H1 (cell line): ENCODE results near the gene ITGA5. TPM values are rescaled to one million over a fixed set of nuclear protein-coding genes. Genes with fewer than 3 reads are reported as not detected.
A peak's percentile ranks its signal among the peaks of the same experiment; 100 is the strongest.

Source experiments
- CTCF ChIA-PET: fragments of 300-600 bp; sonication (Branson Sonifier 250); formaldehyde crosslinking; loops from one replicate; lab custom pipeline; 2021; ENCODE audit not compliant: partially characterized antibody; lab: Charles Lee
- POLR2A ChIA-PET: fragments of 300-600 bp; sonication (Branson Sonifier 250); formaldehyde crosslinking; loops from one replicate; lab custom pipeline; 2021; ENCODE audit warnings: inconsistent platforms; ENCODE audit not compliant: partially characterized antibody; lab: Charles Lee
- DNase-seq, 2 experiments: peaks; one replicate each; pipeline versions ENCODE4 v3.0.0 to v3.0.0-alpha.2; 2010 to 2022; ENCODE audit warnings: low spot score in 2 of 2, low read depth in 1 of 2, mixed read lengths in 1 of 2
- FAIRE-seq: peaks from 2 replicates; lab custom pipeline; 2011; peaks lifted over from hg19 to GRCh38; lab: Jason Lieb, UNC
- H2AFZ ChIP-seq: 2 replicates; pipeline ENCODE4 v1.8.1; 2012; ENCODE audit warnings: low read length, inconsistent platforms
- H2AK5ac ChIP-seq: 2 replicates; pipeline ENCODE4 v1.6.1; 2013; ENCODE audit warnings: low read depth, low read length
- H2BK120ac ChIP-seq: replicated peaks from 2 replicates; pipeline ENCODE3; 2013; ENCODE audit warnings: low read depth, low read length, inconsistent platforms
- H2BK12ac ChIP-seq: 2 replicates; pipeline ENCODE4 v1.6.1; 2013; ENCODE audit warnings: low read depth, low read length
- H2BK15ac ChIP-seq: 2 replicates; pipeline ENCODE4 v1.6.1; 2013; ENCODE audit warnings: low read length
- H2BK20ac ChIP-seq: 2 replicates; pipeline ENCODE4 v1.6.1; 2013; ENCODE audit warnings: low read length
- H2BK5ac ChIP-seq: 2 replicates; pipeline ENCODE4 v1.6.1; 2013; ENCODE audit warnings: low read depth, low read length
- H3K14ac ChIP-seq: 2 replicates; pipeline ENCODE4 v1.6.1; 2013; ENCODE audit warnings: inconsistent platforms; ENCODE audit not compliant: insufficient read length
- H3K18ac ChIP-seq: 2 replicates; pipeline ENCODE4 v1.6.1; 2013; ENCODE audit warnings: low read length; ENCODE audit errors: extremely low read depth
- H3K23ac ChIP-seq: 2 replicates; pipeline ENCODE4 v1.6.1; 2013; ENCODE audit warnings: inconsistent platforms; ENCODE audit not compliant: insufficient read length
- H3K23me2 ChIP-seq: 2 replicates; pipeline ENCODE4 v1.6.1; 2013; ENCODE audit warnings: low read depth, low read length
- H3K27ac ChIP-seq: 2 replicates; pipeline ENCODE4 v1.6.1; 2011; ENCODE audit warnings: low read depth, low read length, inconsistent platforms
- H3K27me3 ChIP-seq, 4 experiments: replicated peaks in 1 of 4; 1 replicate in 1 of 4; 2 replicates in 3 of 4; pipeline versions ENCODE4 v1.6.1 to v1.8.1; 2011 to 2013; ENCODE audit warnings: low read length in 3 of 4, mild to moderate bottlenecking in 3 of 4, inconsistent platforms in 2 of 4, mixed read lengths in 2 of 4, moderate library complexity in 1 of 4; ENCODE audit not compliant: control insufficient read depth in 3 of 4, insufficient read depth in 3 of 4; ENCODE audit errors: extremely low read depth in 1 of 4
- H3K36me3 ChIP-seq, 4 experiments: 2 replicates each; pipeline versions ENCODE4 v1.6.1 to v1.8.1; 2011 to 2013; ENCODE audit warnings: mild to moderate bottlenecking in 4 of 4, low read length in 3 of 4, moderate library complexity in 2 of 4, control low read depth in 1 of 4, inconsistent platforms in 1 of 4; ENCODE audit not compliant: insufficient read depth in 4 of 4, control insufficient read depth in 2 of 4
- H3K4ac ChIP-seq: replicated peaks from 2 replicates; pipeline ENCODE3; 2013; ENCODE audit warnings: low read length, low read depth, mixed read lengths, inconsistent platforms; ENCODE audit not compliant: insufficient read length
- H3K4me1 ChIP-seq, 4 experiments: replicated peaks in 1 of 4; 1 replicate in 1 of 4; 2 replicates in 3 of 4; pipeline versions ENCODE4 v1.6.1 to v1.8.1; 2011 to 2013; ENCODE audit warnings: low read length in 3 of 4, inconsistent platforms in 2 of 4, mixed read lengths in 1 of 4; ENCODE audit not compliant: insufficient read depth in 4 of 4, control insufficient read depth in 3 of 4
- H3K4me2 ChIP-seq, 2 experiments: 2 replicates each; pipeline versions ENCODE4 v1.6.1 to v1.8.1; 2011 to 2013; ENCODE audit warnings: low read depth in 2 of 2, low read length in 2 of 2, control low read depth in 1 of 2, inconsistent platforms in 1 of 2, mild to moderate bottlenecking in 1 of 2; ENCODE audit not compliant: insufficient read depth in 1 of 2
- H3K4me3 ChIP-seq, 4 experiments: fragments of 200-600, 300-600 bp in 1 of 4; sonication (generic), shearing (Covaris generic), sonication (Bioruptor Twin) in 1 of 4; 2 replicates each; pipeline versions ENCODE4 v1.5.1 to v1.8.1; 2011 to 2016; ENCODE audit warnings: low read length in 4 of 4, low read depth in 3 of 4, control low read depth in 2 of 4, inconsistent platforms in 2 of 4, mild to moderate bottlenecking in 2 of 4, mixed read lengths in 1 of 4, moderate library complexity in 1 of 4; ENCODE audit not compliant: insufficient read depth in 2 of 4; ENCODE audit errors: extremely low read depth in 1 of 4
- H3K56ac ChIP-seq: replicated peaks from 2 replicates; pipeline ENCODE3; 2013; ENCODE audit warnings: low read depth, mild to moderate bottlenecking, mixed read lengths, low read length, inconsistent platforms; ENCODE audit not compliant: insufficient read length
- H3K79me1 ChIP-seq: 2 replicates; pipeline ENCODE4 v1.6.1; 2013; ENCODE audit warnings: low read depth, low read length, control low read depth
- H3K79me2 ChIP-seq, 2 experiments: 2 replicates each; pipeline versions ENCODE4 v1.6.1 to v1.8.1; 2012 to 2013; ENCODE audit warnings: low read length in 2 of 2, mild to moderate bottlenecking in 2 of 2, inconsistent platforms in 1 of 2; ENCODE audit not compliant: insufficient read depth in 2 of 2, control insufficient read depth in 1 of 2
- H3K9ac ChIP-seq, 4 experiments: replicated peaks in 1 of 4; 1 replicate in 1 of 4; 2 replicates in 3 of 4; pipeline versions ENCODE4 v1.6.1 to v1.8.1; 2011 to 2013; ENCODE audit warnings: low read depth in 3 of 4, low read length in 3 of 4, control low read depth in 2 of 4, mild to moderate bottlenecking in 2 of 4, moderate library complexity in 2 of 4, inconsistent platforms in 1 of 4; ENCODE audit errors: extremely low read depth in 1 of 4
- H3K9me3 ChIP-seq, 2 experiments: 2 replicates each; pipeline versions ENCODE4 v1.6.1 to v1.8.1; 2012 to 2013; ENCODE audit warnings: mild to moderate bottlenecking in 2 of 2, moderate library complexity in 2 of 2, control low read depth in 1 of 2, inconsistent platforms in 1 of 2, low read depth in 1 of 2, low read length in 1 of 2, mixed read lengths in 1 of 2; ENCODE audit not compliant: insufficient read depth in 2 of 2
- H4K20me1 ChIP-seq, 2 experiments: replicated peaks in 1 of 2; 2 replicates each; pipeline versions ENCODE3 to v1.8.1; 2011 to 2013; ENCODE audit warnings: inconsistent platforms in 2 of 2, low read length in 2 of 2, mild to moderate bottlenecking in 1 of 2; ENCODE audit not compliant: insufficient read depth in 2 of 2, control insufficient read depth in 1 of 2
- H4K5ac ChIP-seq: 2 replicates; pipeline ENCODE4 v1.6.1; 2013; ENCODE audit warnings: low read length, low read depth, mixed read lengths, inconsistent platforms; ENCODE audit not compliant: insufficient read length
- H4K8ac ChIP-seq: 2 replicates; pipeline ENCODE4 v1.8.0; 2013; ENCODE audit warnings: mild to moderate bottlenecking, moderate library complexity, low read length, inconsistent platforms; ENCODE audit not compliant: insufficient read depth; ENCODE audit errors: extremely low read depth
- H4K91ac ChIP-seq: replicated peaks from 2 replicates; pipeline ENCODE3; 2013; ENCODE audit warnings: low read length, mixed read lengths, inconsistent platforms; ENCODE audit not compliant: insufficient read length
- CREB1 ChIP-seq: IDR thresholded peaks from 2 replicates; pipeline ENCODE4 v1.6.1; 2012; ENCODE audit warnings: inconsistent platforms
- EZH2 ChIP-seq: fragments of 200-600 bp; sonication (generic); IDR thresholded peaks from 2 replicates; pipeline ENCODE4 v1.7.1; 2012; ENCODE audit warnings: low read depth, mild to moderate bottlenecking, moderate library complexity, low read length, inconsistent platforms; ENCODE audit not compliant: severe bottlenecking
- USF2 ChIP-seq: IDR thresholded peaks from 2 replicates; pipeline ENCODE4 v1.6.1; 2011; ENCODE audit warnings: low read length, improper control_type of control experiment
- WGBS, 2 experiments: shearing (Covaris generic) in 1 of 2; methylation state at CpG; one replicate each; pipeline versions ENCODE4 v1.1.6 to v1.1.7; 2013 to 2015; ENCODE audit warnings: low lambda C conversion rate in 2 of 2, mixed read lengths in 2 of 2, inconsistent platforms in 1 of 2, low coverage in 1 of 2, missing lambda C conversion rate in 1 of 2; ENCODE audit not compliant: insufficient replicate concordance in 2 of 2, insufficient coverage in 1 of 2, insufficient read length in 1 of 2; ENCODE audit errors: extremely low coverage in 1 of 2, missing lambda C conversion rate in 1 of 2; 5-methylcytosine and 5-hydroxymethylcytosine counted together
- polyA plus RNA-seq, 7 experiments: library from polyadenylated mRNA; depleted of rRNA in 3 of 7; stranded (reverse) in 5 of 7; unstranded in 2 of 7; fragments of >200 nt in 5 of 7; fragments of 200-250 nt in 2 of 7; gene quantifications; 1 replicate in 5 of 7; 2 replicates in 1 of 7; 4 replicates in 1 of 7; pipeline versions ENCODE4 v1.2.1 to v1.2.3, GENCODE V29; 2011 to 2013; ENCODE audit warnings: missing spikeins in 2 of 7, mixed read lengths in 2 of 7
- total RNA-seq: library from RNA; stranded (reverse); fragmentation: NEBNext Ultra II Directional; extraction: Animal tissue kit (Norgen Biotek cat#: 25700); gene quantifications from 2 replicates; pipeline ENCODE4 v1.2.1, GENCODE V29; 2021

ITGA5 gene
- total and polyA plus RNA-seq, 2 of the 8 experiments (the other 6 are each of a cell fraction or from before 2014, with no cell fraction given), result 11.6 to 19.4 TPM

DNA sequence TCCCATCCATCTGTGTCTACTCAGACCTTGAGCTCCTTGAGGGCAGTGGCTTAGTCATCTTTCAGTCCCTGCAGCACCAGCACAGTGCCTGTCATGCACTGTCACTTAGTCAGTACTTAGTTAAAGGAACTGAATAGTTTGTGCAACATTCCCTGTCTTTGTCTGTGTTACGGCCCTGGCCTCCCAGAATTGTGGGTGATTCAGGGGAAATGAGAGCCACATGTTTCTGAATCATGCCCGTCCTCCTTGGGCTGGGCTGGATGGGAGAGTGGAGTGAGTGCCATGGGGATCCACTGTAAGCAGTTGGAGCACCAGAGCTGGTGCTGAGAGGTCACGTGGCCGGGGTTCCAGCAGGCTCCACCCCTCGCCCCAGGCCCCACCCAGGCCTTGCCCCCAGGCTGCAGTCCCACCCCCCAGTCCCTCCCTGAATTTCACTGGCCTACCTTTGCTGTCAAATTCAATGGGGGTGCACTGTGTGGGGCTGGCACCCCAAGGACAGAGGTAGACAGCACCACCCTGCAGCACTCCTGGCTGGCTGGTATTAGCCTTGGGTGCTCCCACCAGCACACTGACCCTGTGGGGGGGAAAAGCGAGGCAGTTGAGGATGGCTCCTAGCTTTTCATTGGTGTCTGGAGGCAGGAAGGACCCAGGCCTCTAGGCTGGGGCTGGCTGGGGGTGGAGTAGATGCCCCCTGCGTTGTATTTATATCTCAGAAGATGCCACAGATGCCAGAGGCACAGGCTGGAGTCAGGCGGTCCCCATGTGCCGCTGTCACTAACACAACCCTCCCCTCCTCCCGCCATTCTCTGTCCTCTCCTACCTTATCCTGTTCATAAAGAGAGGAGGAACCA, 7.5 kb downstream of the ITGA5 start:
- CTCF ChIA-PET, result interaction anchor here (0.7 to 12.1 kb wide), 11 partner anchors 11 to 160 kb away, joined by 4 to 271 read pairs (median 5); partner anchors contain the start of gene ZNF385A
- Histone ChIP-seq H3K18ac (peak overlapping the region; percentile 38), H4K8ac (no peak overlapping the region), H3K56ac (no peak overlapping the region), H3K23me2 (no peaks in the 10 kb centered on the region), H3K4me3 (no peak overlapping the region), H3K79me1 (peaks cover 2% of the 10 kb centered on the region; the same call in 1 of the 2 replicates), H3K23ac (no peak overlapping the region), H3K36me3 (peaks cover 0 to 2% (median 0%) of the 10 kb centered on the region in 4 experiments; a peak in 3 of 8 replicates), H3K79me2 (no peaks in the 10 kb centered on the region), H3K4ac (no peak overlapping the region), H3K27ac (no peak overlapping the region), H4K91ac (no peak overlapping the region), H2BK120ac (no peak overlapping the region), H3K4me2 (no peak overlapping the region), H3K4me1 (peaks cover 0 to 7% (median 0%) of the 10 kb centered on the region in 4 experiments; a peak in 2 of 7 replicates), H2BK20ac (no peak overlapping the region), H2AK5ac (no peak overlapping the region), H3K14ac (no peak overlapping the region), H4K5ac (no peak overlapping the region), H3K27me3 (no peaks in the 10 kb centered on the region), H2BK5ac (no peak overlapping the region), H3K9ac (peak overlapping the region in 1 of 4 experiments; percentile 24; a peak in 1 of 7 replicates), H3K9me3 (no peaks in the 10 kb centered on the region), H2BK15ac (no peak overlapping the region)
- POLR2A ChIA-PET, result interaction anchor here (0.8 to 2.0 kb wide), 4 partner anchors 9 to 15 kb away, joined by 3 to 9 read pairs (median 4); no protein-coding TSS in a partner anchor
- FAIRE-seq (no peak), DNase-seq (peak in 1 of 2 experiments; percentile 67)
- WGBS, 2 experiments, result 67% methylated on average over 7 of the region's 10 CpGs; no CpG with 5 or more reads in 1 of the 2 experiments
- no peak for TF ChIP-seq EZH2
- TF ChIP-seq CREB1, result no peak
- peak; percentile 72 for TF ChIP-seq USF2
- TF ChIP-seq, all 59 proteins: peak for 1
- H4K20me1 ChIP-seq, result peaks cover 2% of the 10 kb centered on the region in 2 experiments
- H2AFZ ChIP-seq, result no peak overlapping the region
- H2BK12ac ChIP-seq, result peak overlapping the region; percentile 63; the same call in 1 of the 2 replicates
